ENCODE measurements around the gene GLCCI1.
A peak's percentile ranks its signal among the peaks of the same experiment; 100 is the strongest.

The GLCCI1 gene

DNA sequence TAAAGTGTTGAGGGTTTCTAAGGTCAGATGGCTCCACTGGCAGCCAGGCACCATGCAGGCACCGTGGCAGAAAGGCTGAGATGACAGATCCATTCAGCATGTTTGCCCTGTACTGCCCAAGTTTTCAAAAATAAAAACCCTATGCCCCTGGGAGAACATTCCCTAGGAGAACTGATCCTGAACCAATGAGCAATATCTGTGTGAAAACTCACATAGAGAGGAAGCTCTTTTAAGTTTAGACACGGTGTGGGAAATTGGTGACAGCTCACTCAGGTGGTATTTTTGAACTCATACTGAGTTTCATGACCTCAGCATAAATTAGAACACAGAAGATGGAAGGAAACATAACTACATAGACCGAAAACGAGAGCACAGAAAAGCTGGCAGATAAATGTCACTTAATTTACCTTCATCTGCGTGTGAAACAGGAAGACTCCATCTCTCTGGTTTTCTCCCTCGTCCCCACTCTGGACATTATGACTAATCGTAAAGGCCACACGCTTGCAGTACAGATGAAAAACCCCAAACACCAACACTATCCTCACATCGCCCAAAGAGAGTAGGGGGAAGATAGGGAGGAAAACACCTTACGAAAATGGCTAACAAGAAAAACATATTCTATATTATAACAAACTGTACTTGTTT lies 165.6 kb downstream of the GLCCI1 start:
- peak; percentile 45 for DNase-seq

DNA sequence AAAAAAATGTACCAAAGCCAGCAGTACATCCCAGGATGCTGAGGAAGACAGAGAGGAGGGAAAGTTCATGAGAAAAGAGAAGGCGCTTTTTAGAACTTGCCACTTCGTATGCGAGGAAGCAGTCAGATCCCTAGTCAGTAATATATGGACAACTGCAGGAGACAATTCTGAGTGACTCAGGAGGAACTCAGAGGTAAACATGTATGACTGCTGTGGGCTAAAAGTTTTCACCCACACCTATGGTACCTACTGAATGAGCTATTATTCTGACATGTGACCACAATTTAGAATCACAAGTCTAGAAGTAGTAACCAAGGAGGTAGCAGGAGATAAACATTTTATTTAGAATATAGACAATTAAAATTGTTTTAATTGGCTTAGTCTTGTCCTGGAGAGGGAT lies 166.8 kb downstream of the GLCCI1 start:
- no peak for DNase-seq

- no peak for DNase-seq
Measured at GRCh38 chr7:8136051-8136730, 167.6 kb downstream of the GLCCI1 start.
